ENCODE measurements around the gene KIF6. TPM values are rescaled to one million over a fixed set of nuclear protein-coding genes. Genes with fewer than 3 reads are reported as not detected.

Gene KIF6
- total RNA-seq, 1 donor from 2014 or later: 0.13 TPM

DNA sequence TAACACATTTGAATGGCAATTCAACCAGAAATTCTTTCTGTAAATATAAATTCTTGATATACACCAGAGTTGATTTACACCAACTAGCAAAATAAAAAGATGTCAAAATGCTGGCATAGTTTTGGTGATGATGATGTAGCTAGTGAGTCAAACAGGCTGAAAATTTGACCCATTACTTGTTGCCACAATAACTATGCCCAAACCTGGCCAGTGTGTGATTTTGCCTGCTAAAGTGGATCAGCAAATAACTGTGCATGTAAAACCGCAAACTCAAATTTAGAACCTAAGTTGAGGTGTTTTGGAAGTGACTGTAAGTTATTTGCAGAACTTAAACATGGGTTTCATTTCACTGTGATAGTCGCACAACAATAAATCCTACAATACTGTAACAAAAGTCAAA lies 125.9 kb downstream of the KIF6 start:
- no peak for DNase-seq (ENCODE audit: low read depth in 2 of 2)

- no peak for DNase-seq (ENCODE audit: low read depth in 2 of 2)
These were observed 130.9 kb downstream of the KIF6 start for GRCh38 chr6:39594285-39594684.

GRCh38 chr6:39593646-39594045 lies 131.6 kb downstream of the KIF6 start:
- no peak for DNase-seq (ENCODE audit: low read depth in 2 of 2)

DNA sequence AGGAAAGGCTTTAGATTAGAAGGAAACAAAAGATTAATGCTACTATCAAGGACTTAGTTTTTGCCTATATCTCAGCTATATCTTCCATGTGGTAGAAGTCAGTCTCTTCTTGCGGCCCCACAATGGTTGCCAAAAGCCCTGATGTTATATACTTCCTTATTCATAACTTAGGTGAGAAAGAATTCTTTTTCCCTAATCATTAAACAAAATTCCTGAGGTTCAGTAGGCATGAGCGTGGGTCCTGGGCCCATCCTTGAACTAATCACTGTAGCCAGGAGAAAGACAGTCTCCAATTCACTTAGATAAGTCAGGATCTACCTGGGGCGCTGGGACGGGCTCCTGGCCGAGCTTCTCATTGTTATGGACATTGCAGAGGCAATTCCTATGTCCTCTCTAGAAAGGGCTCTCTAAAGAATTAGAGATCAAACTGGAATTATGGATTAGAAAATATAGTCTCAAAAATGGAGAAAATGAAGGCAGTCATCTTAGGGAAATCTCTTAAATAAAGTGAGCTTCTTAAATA lies 134.3 kb downstream of the KIF6 start:
- no peak for DNase-seq (ENCODE audit: low read depth in 2 of 2)

GRCh38 chr6:39587080-39587479 lies 138.1 kb downstream of the KIF6 start:
- DNase-seq (ENCODE audit: low read depth in 2 of 2): no peak

- DNase-seq (ENCODE audit: low read depth in 2 of 2): no peak
These were observed 139.6 kb downstream of the KIF6 start for GRCh38 chr6:39585641-39586040.

DNA sequence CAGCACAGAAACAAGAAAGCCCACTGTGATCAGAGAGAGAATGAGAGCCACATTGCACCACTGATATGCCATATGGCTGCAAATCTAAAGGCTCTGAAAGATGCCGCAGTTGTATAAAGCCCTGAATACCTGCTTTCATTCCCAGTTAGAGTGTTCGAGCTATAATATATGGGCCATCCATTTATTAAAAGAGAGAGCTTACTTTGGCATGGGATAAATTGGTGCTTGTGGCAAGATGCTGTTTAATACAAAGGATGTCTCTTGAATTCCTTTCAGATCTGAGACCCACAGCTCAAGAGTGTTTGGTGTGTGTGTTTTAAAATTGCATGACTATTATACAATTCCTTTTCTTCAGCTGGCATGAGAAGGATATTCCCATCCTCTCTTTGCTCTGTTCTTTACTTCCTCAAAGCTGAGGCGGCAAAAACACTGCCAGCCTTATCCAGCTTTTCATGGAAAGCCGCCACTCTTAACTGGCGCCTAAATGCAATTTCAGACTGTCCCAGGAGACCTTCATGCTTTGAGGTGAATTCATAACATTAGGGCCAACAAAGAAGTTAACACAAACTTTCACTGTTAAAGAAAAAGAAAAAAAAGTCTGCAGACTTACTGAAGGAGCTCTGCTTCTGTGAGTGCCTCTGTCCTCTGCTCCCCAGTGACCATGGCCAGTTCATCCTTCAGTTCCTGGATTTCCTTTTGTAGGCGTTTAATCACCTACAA lies 147.6 kb downstream of the KIF6 start:
- no peak for DNase-seq (ENCODE audit: low read depth in 2 of 2)

DNA sequence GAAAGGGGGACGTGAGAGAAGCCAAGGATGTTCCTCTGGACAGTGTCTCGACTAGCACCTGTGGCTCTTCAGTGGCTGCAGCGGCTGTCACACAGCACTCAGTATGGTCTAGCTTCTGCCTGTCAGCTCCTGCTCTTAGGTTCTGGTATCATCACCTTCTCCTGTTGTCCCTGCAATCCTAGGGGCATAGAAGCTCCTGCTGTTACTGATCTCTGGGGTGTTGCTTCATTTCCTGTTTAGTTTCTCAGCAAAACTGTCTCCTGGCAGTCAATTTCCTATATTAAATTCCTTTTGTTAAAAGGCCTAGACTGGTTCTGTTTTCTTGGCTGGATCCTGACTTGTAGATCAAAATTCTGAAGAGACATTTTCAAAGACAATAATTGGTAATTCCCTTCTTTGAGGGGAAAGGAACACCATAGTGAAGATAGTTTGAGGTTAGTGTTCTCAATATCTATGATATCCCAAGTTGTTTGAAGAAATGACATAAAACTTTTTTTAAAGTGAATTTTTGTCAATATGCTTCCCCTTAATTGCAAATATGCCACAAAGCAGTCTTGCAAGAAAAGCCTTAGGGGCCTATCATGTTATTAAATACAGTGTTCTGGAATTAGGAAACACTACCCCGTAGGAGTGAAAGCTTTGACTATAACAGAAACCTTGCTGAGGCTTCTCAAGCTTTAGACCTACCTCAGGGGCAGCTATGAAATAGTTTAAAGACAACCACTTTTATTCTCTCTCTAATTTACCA lies 148.5 kb downstream of the KIF6 start:
- no peak for DNase-seq (ENCODE audit: low read depth in 2 of 2)

DNA sequence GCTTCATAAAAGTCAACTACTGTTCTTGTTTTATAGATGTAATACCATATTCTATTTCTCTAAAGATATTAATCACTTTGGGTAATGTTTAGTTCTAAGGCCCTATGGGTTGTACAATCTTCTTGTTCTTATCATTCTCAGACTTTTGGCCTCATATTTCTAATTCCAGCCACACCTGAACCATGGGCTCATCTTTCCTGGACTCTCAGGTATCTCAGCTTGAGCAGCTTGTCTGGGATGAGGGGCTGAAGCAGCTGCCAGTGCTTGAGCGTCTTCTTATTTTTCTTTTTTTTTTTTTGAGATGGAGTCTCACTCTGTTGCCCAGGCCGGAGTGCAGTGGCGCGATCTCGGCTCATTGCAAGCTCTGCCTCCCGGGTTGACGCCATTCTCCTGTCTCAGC lies 150.2 kb downstream of the KIF6 start:
- no peak for DNase-seq (ENCODE audit: low read depth in 2 of 2)

GRCh38 chr6:39573541-39573940 lies 151.7 kb downstream of the KIF6 start:
- DNase-seq (ENCODE audit: low read depth in 2 of 2): no peak

DNA sequence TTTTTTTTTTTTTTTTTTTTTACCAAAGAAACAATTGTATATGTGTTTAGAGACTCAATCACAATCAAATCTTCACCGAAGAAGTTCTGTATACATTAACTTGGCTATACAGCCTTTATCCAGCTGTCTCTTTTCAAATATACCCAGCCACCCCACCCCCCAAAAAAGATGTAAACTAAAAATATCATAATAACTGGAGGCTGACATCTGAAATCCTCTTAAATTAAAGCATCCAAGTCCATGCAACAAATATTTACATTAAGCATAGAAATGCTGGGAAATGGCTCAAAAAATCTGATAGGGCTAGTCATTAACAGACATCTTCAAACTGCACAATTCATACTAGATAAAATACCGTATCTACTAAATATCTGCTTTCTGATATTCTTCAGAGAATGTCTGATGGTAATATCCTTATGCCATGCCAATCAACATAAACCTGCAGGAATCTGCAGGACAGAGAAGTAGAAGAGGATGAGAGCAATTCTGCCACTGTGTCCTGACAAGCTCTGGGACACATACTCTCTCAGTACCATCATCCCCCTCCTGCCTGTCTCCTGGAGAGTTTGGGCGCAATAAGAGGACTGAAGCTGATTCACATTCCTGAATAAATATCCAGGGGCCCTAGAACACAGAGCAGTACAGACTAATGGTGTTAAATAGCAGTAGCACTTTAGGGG lies 152.4 kb downstream of the KIF6 start:
- no peak for DNase-seq (ENCODE audit: low read depth in 2 of 2)

DNA sequence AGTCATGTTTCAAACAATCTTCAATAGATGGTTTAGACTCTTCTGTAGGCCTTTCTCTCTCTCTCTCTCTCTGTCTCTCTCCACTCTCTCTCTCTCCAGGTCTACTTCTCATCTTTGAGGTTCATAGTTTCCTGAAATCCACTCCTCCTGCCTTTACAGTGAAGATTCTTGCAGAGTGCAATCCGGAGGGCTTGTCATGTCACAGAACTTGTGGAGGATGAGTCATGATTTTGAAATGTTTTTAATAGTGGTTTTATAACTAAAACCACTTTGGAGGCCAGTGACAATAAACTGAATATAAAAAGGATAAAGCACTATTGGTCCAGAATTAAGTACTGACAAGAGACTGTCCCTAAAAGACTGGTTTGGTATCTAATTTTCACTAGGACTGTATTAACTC lies 156.3 kb downstream of the KIF6 start:
- no peak for DNase-seq (ENCODE audit: low read depth in 2 of 2)

- DNase-seq (ENCODE audit: low read depth in 2 of 2): no peak
These were observed 158.1 kb downstream of the KIF6 start for GRCh38 chr6:39567091-39567490.

GRCh38 chr6:39566456-39566855 lies 158.8 kb downstream of the KIF6 start:
- DNase-seq (ENCODE audit: low read depth in 2 of 2): no peak

- DNase-seq (ENCODE audit: low read depth in 2 of 2): no peak
These were observed 159.3 kb downstream of the KIF6 start for GRCh38 chr6:39565956-39566355.

DNA sequence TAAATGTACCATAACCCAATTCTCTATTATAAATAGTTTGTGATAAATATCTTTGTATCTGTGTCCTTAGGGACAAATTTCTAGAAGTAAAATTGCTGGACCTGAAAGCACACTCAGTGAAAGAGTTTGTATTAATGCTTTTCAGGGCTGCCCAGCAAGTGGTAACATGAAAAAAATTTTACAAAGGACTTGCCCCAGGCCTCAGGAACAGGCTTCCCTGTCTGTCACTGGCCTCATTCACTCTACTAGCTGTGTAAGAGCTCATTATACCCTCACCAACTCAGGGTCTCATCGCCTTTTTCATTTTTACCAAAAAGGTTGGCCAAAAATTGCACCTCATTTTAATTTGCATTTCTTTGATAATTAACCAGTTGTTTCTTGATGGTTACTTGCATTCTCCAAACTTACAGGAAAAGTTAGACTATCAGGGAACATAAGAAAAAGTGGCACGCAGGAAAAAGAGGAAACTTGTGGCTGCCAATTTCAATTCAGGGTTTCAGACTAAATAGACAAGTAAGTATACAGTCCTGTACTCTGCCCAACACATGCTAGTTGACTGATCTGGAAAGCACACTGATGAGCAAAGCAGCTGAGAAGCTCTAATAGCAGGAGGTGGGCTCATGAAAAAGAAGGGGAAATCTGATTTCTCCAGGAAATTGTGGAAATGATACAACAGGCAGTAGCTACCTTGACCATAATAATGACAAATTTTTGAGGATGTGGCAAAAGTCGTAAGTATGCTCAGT lies 161.5 kb downstream of the KIF6 start:
- DNase-seq (ENCODE audit: low read depth in 2 of 2): no peak

GRCh38 chr6:39561536-39562266 lies 163.5 kb downstream of the KIF6 start:
- no peak for DNase-seq (ENCODE audit: low read depth in 2 of 2)

DNA sequence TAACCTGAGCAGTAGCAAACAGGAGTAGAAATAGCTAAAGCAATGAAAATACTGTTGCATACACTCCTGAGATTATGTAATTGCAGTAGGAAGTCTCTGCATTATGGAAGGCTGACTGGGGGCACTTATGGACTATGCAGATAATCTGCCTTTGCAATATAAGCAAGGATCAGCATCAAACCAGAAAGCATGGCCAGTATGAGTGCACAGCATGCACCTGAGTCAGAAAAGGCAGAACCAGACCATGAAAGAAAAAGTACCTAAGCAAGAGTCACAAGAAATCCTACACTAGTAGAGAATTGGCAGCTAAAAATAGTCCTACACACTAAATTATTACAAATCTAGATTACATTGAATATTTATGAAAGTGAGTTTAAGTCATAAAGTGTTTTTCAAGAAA lies 164.3 kb downstream of the KIF6 start:
- DNase-seq (ENCODE audit: low read depth in 2 of 2): no peak

DNA sequence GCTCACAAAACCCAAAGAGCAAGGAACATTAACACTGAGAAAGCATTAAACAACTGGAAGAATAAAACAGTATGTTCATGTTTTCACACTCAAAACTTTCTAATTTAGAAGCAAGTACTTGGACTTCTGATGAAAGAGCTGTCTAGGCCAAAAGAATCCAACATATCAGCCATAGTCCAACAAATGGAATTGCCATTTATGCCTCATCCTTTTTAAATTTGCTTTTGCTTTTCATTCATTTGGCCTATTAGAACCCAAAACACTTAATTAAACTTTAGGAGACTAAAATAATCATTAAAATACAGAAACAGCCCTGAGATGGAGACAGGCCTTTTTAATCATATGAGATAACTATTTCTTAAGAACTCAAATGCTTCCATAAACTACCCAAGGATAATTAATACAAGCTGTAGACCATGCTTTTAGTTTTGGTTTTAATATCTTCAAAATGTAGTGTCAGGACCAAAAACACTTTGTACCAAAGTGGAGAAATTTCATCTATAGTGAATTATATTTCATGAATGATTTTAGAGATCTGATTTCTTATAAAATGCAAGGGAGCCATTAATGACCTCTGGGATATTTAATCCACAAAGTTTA lies 166.5 kb downstream of the KIF6 start:
- no peak for DNase-seq (ENCODE audit: low read depth in 2 of 2)

DNA sequence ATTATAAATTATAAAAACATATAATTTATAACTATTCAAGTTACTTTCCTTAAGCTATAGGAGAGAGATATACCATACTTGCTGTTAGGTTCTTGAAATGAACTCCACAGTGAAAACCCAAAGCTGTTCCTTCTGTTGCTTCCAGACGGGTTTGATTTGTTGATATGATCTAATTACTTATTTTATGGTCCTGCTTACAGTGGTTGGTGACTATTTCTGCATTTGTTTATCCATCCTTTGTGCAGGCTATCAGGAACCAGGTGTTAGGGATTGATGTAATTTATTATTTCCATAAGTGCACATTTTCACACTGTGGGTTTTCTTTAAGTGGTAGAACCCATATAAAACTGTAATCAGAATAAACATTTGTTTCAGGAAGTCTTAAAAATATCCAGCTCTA lies 167.1 kb downstream of the KIF6 start:
- DNase-seq (ENCODE audit: low read depth in 2 of 2): no peak

- DNase-seq (ENCODE audit: low read depth in 2 of 2): no peak
These were observed 170.1 kb downstream of the KIF6 start for GRCh38 chr6:39555136-39555535.
